Kidney (tissue), 14 donors: ENCODE results near the gene BIRC5. TPM values are rescaled to one million over a fixed set of nuclear protein-coding genes. Genes with fewer than 3 reads are reported as not detected.

Experiments
- DNase-seq, 5 donors: peaks; one replicate each; pipeline ENCODE4 v3.0.0-alpha.2; 2013 to 2020
- FAIRE-seq: peaks from 2 replicates; lab custom pipeline; 2012; peaks lifted over from hg19 to GRCh38; lab: Jason Lieb, UNC
- H3K27ac ChIP-seq, 2 donors: one replicate each; pipeline ENCODE4 v1.7.0; 2013; ENCODE audit warnings: low read depth in 2 of 2, low read length in 2 of 2, inconsistent platforms in 1 of 2
- H3K27me3 ChIP-seq: one replicate; pipeline ENCODE4 v1.7.1; 2013; ENCODE audit warnings: low read length, inconsistent platforms; ENCODE audit not compliant: control insufficient read depth, insufficient read depth
- H3K36me3 ChIP-seq, 3 donors: one replicate each; pipeline versions ENCODE4 v1.7.0 to v1.7.1; 2013; ENCODE audit warnings: low read length in 3 of 3, control low read depth in 1 of 3, inconsistent platforms in 1 of 3; ENCODE audit not compliant: insufficient read depth in 3 of 3, control insufficient read depth in 2 of 3
- H3K4me1 ChIP-seq, 3 donors: one replicate each; pipeline versions ENCODE4 v1.7.0 to v1.7.1; 2013; ENCODE audit warnings: low read length in 3 of 3, inconsistent platforms in 1 of 3, low read depth in 1 of 3; ENCODE audit not compliant: control insufficient read depth in 2 of 3, insufficient read depth in 2 of 3
- H3K4me3 ChIP-seq, 3 donors: one replicate each; pipeline versions ENCODE4 v1.7.0 to v1.8.1; 2013; ENCODE audit warnings: low read length in 3 of 3, control low read depth in 1 of 3, inconsistent platforms in 1 of 3
- H3K9ac ChIP-seq, 3 donors: one replicate each; pipeline versions ENCODE4 v1.7.0 to v1.7.1; 2013; ENCODE audit warnings: low read length in 3 of 3, control low read depth in 1 of 3, inconsistent platforms in 1 of 3
- H3K9me3 ChIP-seq, 3 donors: one replicate each; pipeline versions ENCODE4 v1.7.0 to v1.7.1; 2013; ENCODE audit warnings: low read length in 3 of 3, control low read depth in 1 of 3, inconsistent platforms in 1 of 3; ENCODE audit not compliant: control insufficient read depth in 2 of 3, insufficient read depth in 1 of 3
- CTCF ChIP-seq: IDR thresholded peaks from 3 replicates; pipeline ENCODE4 v1.5.1; 2012; ENCODE audit warnings: mild to moderate bottlenecking, moderate library complexity, borderline replicate concordance; ENCODE audit not compliant: insufficient read depth; ENCODE audit errors: extremely low read depth
- intact Hi-C: fragments of 100-400 bp; cut with DNase I; formaldehyde crosslinking; loops from one replicate; pipeline ENCODE4 v1.11.1; 2022
- polyA plus RNA-seq: library from polyadenylated mRNA; stranded (reverse); fragments of 350-450 nt; fragmentation: Illumina TruSeq; extraction: RNeasy Lipid Tissue Mini Kit (QIAGEN cat#74804); gene quantifications from one replicate; pipeline ENCODE4 v1.2.3, GENCODE V29; 2014; ENCODE audit warnings: low read depth, low replicate concordance; ENCODE audit not compliant: insufficient read depth
- total RNA-seq: library from RNA; stranded (reverse); fragmentation: NEBNext Ultra II Directional; extraction: Animal tissue kit (Norgen Biotek cat#: 25700); gene quantifications from one replicate; pipeline ENCODE4 v1.2.1, GENCODE V29; 2021
- donor health status: control.
- donor health status: control.
- donor health status: control.
- donor health status: control.
- donor health status: control.
- donor health status: DM: yes; HTN: yes; CAD: no.
- donor health status: Normal renal cell carcinoma (clear cell type).

BIRC5 gene
- total and polyA plus RNA-seq, 2 donors from 2014 or later: 0.26 to 1.7 TPM

- Histone ChIP-seq H3K27ac (peak overlapping the region; percentile 52 to 66), H3K9ac (peak overlapping the region in 1 of 3 donors; percentile 51), H3K4me3 (peak overlapping the region in 2 of 3 donors; percentile 38 to 47), H3K36me3 (no peaks in the 10 kb centered on the region), H3K27me3 (no peaks in the 10 kb centered on the region), H3K9me3 (no peaks in the 10 kb centered on the region), H3K4me1 (peaks cover 0 to 6% (median 2%) of the 10 kb centered on the region in 3 donors)
- intact Hi-C loops: no loop called here
- no peak for FAIRE-seq
- no peak for TF ChIP-seq CTCF
- DNase-seq: peak in 1 of 5 donors; percentile 71
Measured at GRCh38 chr17:78272914-78273258, 58.8 kb downstream of the BIRC5 start.

GRCh38 chr17:78273813-78274212, 59.8 kb downstream of the BIRC5 start:
- Histone ChIP-seq H3K9ac (no peak overlapping the region), H3K4me3 (no peak overlapping the region), H3K27me3 (no peaks in the 10 kb centered on the region), H3K9me3 (no peaks in the 10 kb centered on the region), H3K27ac (no peak overlapping the region), H3K4me1 (peaks cover 0 to 6% (median 2%) of the 10 kb centered on the region in 3 donors), H3K36me3 (no peaks in the 10 kb centered on the region)
- TF ChIP-seq CTCF: no peak
- intact Hi-C loops: no loop called here
- FAIRE-seq: no peak
- no peak for DNase-seq

Other genes starting within 250 kb of the BIRC5 start
- gene TMC6, start 85.5 kb upstream of the BIRC5 start, total RNA-seq: 115 TPM
- gene TMC6, start 85.5 kb upstream of the BIRC5 start, polyA plus RNA-seq: 15.0 TPM
- gene TMC8, start 83.5 kb upstream of the BIRC5 start, total RNA-seq: 35.9 TPM
- gene TMC8, start 83.5 kb upstream of the BIRC5 start, polyA plus RNA-seq: 1.0 TPM
- not detected for gene C17orf99, start 67.9 kb upstream of the BIRC5 start, total RNA-seq
- gene C17orf99, start 67.9 kb upstream of the BIRC5 start, polyA plus RNA-seq: not detected
- 165 TPM for gene SYNGR2, start 45.7 kb upstream of the BIRC5 start, total RNA-seq
- 149 TPM for gene SYNGR2, start 45.7 kb upstream of the BIRC5 start, polyA plus RNA-seq
- 12.7 TPM for gene TK1, start 27.2 kb upstream of the BIRC5 start, total RNA-seq
- 9.3 TPM for gene TK1, start 27.2 kb upstream of the BIRC5 start, polyA plus RNA-seq
- 63.9 TPM for gene AFMID, start 26.9 kb upstream of the BIRC5 start, total RNA-seq
- gene AFMID, start 26.9 kb upstream of the BIRC5 start, polyA plus RNA-seq: 118 TPM
- not detected for gene TMEM235, start 17.4 kb downstream of the BIRC5 start, total RNA-seq
- gene TMEM235, start 17.4 kb downstream of the BIRC5 start, polyA plus RNA-seq: not detected
- gene SOCS3, start 145.8 kb downstream of the BIRC5 start, total RNA-seq: 110 TPM
- gene SOCS3, start 145.8 kb downstream of the BIRC5 start, polyA plus RNA-seq: 31.2 TPM
- gene PGS1, start 164.4 kb downstream of the BIRC5 start, total RNA-seq: 65.4 TPM
- 15.6 TPM for gene PGS1, start 164.4 kb downstream of the BIRC5 start, polyA plus RNA-seq